ENCODE results near the gene PNMA6E.
"Not testable (repeated sequence)": the region's sequence is repeated elsewhere in the genome, so short reads cannot be mapped to it uniquely, and the experiment has no call there.

The PNMA6E gene

DNA sequence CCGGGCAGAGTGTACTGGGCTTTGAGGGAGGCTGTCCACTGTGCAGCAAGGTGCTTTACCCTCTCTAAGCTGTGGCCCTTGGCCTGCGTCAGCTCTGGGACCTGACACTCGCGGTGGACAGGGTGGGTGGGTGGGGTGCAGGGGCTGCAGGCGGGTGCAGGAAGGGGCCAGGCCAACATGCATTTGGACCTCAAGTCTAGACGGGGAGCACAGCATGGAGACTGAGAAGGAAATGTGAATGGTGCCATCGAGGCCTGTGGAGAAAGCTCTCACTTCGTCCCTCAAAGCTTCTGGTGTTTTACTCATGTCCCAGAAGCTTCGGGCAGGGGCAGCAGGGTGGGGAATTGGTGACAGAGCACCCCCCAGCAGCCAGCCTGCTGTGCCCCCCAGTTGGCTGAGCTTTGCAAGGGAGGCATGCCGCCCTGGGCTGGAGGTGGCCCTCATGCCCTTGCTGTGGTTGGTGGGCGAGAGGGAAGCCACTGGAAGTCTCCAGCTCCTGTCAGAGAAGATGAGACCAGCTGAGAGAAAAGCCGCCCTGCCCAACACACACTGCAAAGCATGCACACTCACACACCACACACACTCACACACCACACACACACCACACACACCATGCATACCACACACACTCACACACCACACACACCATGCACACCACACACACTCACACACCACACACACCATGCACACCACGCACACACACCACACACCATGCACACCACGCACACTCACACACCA lies 12.3 kb downstream of the PNMA6E start:
- H3K27ac ChIP-seq, result no peak overlapping the region
- no peak for TF ChIP-seq ZFX (IDR thresholded peaks at IDR 0.05; ENCODE audit: borderline replicate concordance)

GRCh38 chrX:153387987-153388721 lies 13.0 kb downstream of the PNMA6E start:
- no peak for TF ChIP-seq ZFX (IDR thresholded peaks at IDR 0.05; ENCODE audit: borderline replicate concordance)
- TF ChIP-seq, protein P1, sequence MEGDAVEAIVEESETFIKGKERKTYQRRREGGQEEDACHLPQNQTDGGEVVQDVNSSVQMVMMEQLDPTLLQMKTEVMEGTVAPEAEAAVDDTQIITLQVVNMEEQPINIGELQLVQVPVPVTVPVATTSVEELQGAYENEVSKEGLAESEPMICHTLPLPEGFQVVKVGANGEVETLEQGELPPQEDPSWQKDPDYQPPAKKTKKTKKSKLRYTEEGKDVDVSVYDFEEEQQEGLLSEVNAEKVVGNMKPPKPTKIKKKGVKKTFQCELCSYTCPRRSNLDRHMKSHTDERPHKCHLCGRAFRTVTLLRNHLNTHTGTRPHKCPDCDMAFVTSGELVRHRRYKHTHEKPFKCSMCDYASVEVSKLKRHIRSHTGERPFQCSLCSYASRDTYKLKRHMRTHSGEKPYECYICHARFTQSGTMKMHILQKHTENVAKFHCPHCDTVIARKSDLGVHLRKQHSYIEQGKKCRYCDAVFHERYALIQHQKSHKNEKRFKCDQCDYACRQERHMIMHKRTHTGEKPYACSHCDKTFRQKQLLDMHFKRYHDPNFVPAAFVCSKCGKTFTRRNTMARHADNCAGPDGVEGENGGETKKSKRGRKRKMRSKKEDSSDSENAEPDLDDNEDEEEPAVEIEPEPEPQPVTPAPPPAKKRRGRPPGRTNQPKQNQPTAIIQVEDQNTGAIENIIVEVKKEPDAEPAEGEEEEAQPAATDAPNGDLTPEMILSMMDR (IDR thresholded peaks at IDR 0.05), result no peak
- H3K27ac ChIP-seq, result no peak overlapping the region

DNA sequence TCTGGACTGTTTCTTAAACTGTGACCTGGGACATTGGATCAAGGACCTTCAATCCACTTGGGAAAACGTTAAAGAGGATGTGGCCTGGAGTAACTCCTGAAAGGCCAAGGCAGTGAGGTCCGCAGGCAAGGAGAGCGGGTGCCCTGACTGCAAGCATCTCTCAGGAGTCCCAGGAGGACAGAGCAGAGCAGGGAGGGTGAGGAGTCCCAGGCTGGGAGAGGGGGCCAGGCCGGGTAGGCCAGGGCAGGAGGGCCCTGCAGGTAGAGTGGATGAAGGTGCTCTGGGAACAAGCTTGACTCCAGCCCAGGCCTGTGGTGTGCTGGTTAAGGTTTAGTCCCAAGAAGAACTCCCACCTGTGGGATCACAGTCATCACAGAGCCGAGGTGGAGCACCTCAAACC lies 13.8 kb downstream of the PNMA6E start:
- no peak overlapping the region for H3K27ac ChIP-seq
- TF ChIP-seq ZFX (IDR thresholded peaks at IDR 0.05; ENCODE audit: borderline replicate concordance), result no peak

GRCh38 chrX:153386097-153386496 lies 15.1 kb downstream of the PNMA6E start:
- H3K27ac ChIP-seq, result no peak overlapping the region
- TF ChIP-seq, protein P1 (IDR thresholded peaks at IDR 0.05), result no peak
- TF ChIP-seq ZFX (IDR thresholded peaks at IDR 0.05; ENCODE audit: borderline replicate concordance), result no peak

- not testable (repeated sequence) for H3K27ac ChIP-seq
These were observed 16.2 kb downstream of the PNMA6E start for GRCh38 chrX:153384973-153385372.

DNA sequence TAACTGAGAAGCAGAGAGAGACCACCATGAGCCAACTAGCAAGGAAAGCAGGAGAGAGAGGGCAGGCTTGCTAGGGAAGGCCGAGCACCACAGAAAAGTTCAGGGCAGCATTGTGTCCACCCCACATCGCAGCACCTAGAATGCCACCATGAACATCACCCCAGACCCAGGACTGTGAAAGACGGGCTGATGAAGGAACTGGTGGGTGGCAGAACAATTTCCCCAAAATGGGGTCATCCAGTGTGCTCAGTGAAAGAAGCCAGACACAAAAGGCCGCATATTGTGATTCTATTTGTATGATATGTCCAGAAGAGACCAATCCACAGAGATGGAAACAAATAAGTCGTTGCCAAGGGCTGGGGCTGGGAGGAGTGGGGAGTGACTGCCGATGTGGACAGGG lies 16.8 kb downstream of the PNMA6E start:
- no peak overlapping the region for H3K27ac ChIP-seq

GRCh38 chrX:153382563-153383482 lies 18.3 kb downstream of the PNMA6E start:
- TF ChIP-seq ZFX (IDR thresholded peaks at IDR 0.05; ENCODE audit: borderline replicate concordance), result no peak
- TF ChIP-seq, protein P1 (IDR thresholded peaks at IDR 0.05), result no peak

More for the DNA sequence above, 16.8 kb downstream of the PNMA6E start:
- TF ChIP-seq, protein P1 (IDR thresholded peaks at IDR 0.05), result no peak
- no peak for TF ChIP-seq ZFX (IDR thresholded peaks at IDR 0.05; ENCODE audit: borderline replicate concordance)

GRCh38 chrX:153381684-153382532 lies 19.2 kb downstream of the PNMA6E start:
- TF ChIP-seq ZFX (IDR thresholded peaks at IDR 0.05; ENCODE audit: borderline replicate concordance), result no peak
- TF ChIP-seq, protein P1 (IDR thresholded peaks at IDR 0.05), result no peak
- no peak overlapping the region for H3K27ac ChIP-seq

More at GRCh38 chrX:153382563-153383482, 18.3 kb downstream of the PNMA6E start:
- no peak overlapping the region for H3K27ac ChIP-seq

Measured in 22Rv1 (cell line).